HL-60/S4 treated with phorbol 12-myristate 13-acetate at 8.2 ng/mL for 4 days and 3 days (cell line): ENCODE data around the gene IKBKG.
"Not testable (repeated sequence)": the region's sequence is repeated elsewhere in the genome, so short reads cannot be mapped to it uniquely, and the experiment has no call there.

Source experiments
- in situ Hi-C: fragments of 300-500 bp; cut with MboI; formaldehyde crosslinking; loops from 2 replicates; pipeline ENCODE4 v1.15.0; 2022; ENCODE audit warnings: low sequenced_read_pairs

IKBKG gene

GRCh38 chrX:154552112-154552806, 4.8 kb downstream of the IKBKG start:
- in situ Hi-C loops: not testable (repeated sequence)

- in situ Hi-C loops: not testable (repeated sequence)
Measured at GRCh38 chrX:154558060-154558690, 10.8 kb downstream of the IKBKG start.

GRCh38 chrX:154558896-154559295, 11.5 kb downstream of the IKBKG start:
- in situ Hi-C loops: not testable (repeated sequence)

- in situ Hi-C loops: not testable (repeated sequence)
Measured at GRCh38 chrX:154560326-154560725, 12.9 kb downstream of the IKBKG start.

- in situ Hi-C loops: not testable (repeated sequence)
Measured at GRCh38 chrX:154562295-154562694, 14.9 kb downstream of the IKBKG start.

- in situ Hi-C loops: not testable (repeated sequence)
Measured at GRCh38 chrX:154570361-154570760, 22.9 kb downstream of the IKBKG start.

- in situ Hi-C loops: not testable (repeated sequence)
Measured at GRCh38 chrX:154573061-154573460, 25.6 kb downstream of the IKBKG start.

- in situ Hi-C loops: not testable (repeated sequence)
Measured at GRCh38 chrX:154575076-154575475, 27.7 kb downstream of the IKBKG start.

GRCh38 chrX:154582994-154583393, 35.6 kb downstream of the IKBKG start:
- in situ Hi-C loops: not testable (repeated sequence)

- in situ Hi-C loops: not testable (repeated sequence)
Measured at GRCh38 chrX:154584585-154585183, 37.3 kb downstream of the IKBKG start, which contains the start of gene CTAG1A. TSS of gene CTAG1A (plus strand) at chrX:154585133. CDS start at chrX:154585207, 74 bp downstream.

- in situ Hi-C loops: not testable (repeated sequence)
Measured at GRCh38 chrX:154590415-154590814, 43.0 kb downstream of the IKBKG start.

GRCh38 chrX:154592505-154592904, 45.1 kb downstream of the IKBKG start:
- in situ Hi-C loops: no loop called here

- in situ Hi-C loops: no loop called here
Measured at GRCh38 chrX:154593201-154593600, 45.8 kb downstream of the IKBKG start.

- in situ Hi-C loops: no loop called here
Measured at GRCh38 chrX:154594491-154594890, 47.1 kb downstream of the IKBKG start.

- in situ Hi-C loops: no loop called here
Measured at GRCh38 chrX:154595559-154596249, 48.3 kb downstream of the IKBKG start.

GRCh38 chrX:154596290-154596929, 49.0 kb downstream of the IKBKG start:
- in situ Hi-C loops: no loop called here

GRCh38 chrX:154597221-154597620, 49.8 kb downstream of the IKBKG start:
- in situ Hi-C loops: no loop called here

- in situ Hi-C loops: no loop called here
Measured at GRCh38 chrX:154598656-154599055, 51.2 kb downstream of the IKBKG start.

GRCh38 chrX:154599531-154599930, 52.1 kb downstream of the IKBKG start:
- in situ Hi-C loops: no loop called here

- in situ Hi-C loops: no loop called here
Measured at GRCh38 chrX:154600759-154601374, 53.4 kb downstream of the IKBKG start.
